Upper lobe of right lung (tissue), 1 donor: ENCODE measurements around the gene APH1B. TPM values are rescaled to one million over a fixed set of nuclear protein-coding genes. Genes with fewer than 3 reads are reported as not detected.

Experiments used
- ATAC-seq: fragments of 200-7000 bp; cut with Tn5 transposase; one replicate; pipeline ENCODE4 v1.9.1; 2020; ENCODE audit warnings: mild to moderate bottlenecking, moderate library complexity
- DNase-seq: peaks from one replicate; pipeline ENCODE4 v3.0.0-alpha.2; 2020
- H3K27ac ChIP-seq: fragments of 200-600 bp; one replicate; pipeline ENCODE4 v1.8.0; 2022
- H3K27me3 ChIP-seq: fragments of 200-600 bp; one replicate; pipeline ENCODE4 v1.8.0; 2022; ENCODE audit warnings: mild to moderate bottlenecking
- H3K36me3 ChIP-seq: fragments of 200-600 bp; one replicate; pipeline ENCODE4 v1.8.0; 2022
- H3K4me1 ChIP-seq: fragments of 200-600 bp; one replicate; pipeline ENCODE4 v1.8.0; 2022
- H3K4me3 ChIP-seq: fragments of 200-600 bp; one replicate; pipeline ENCODE4 v1.8.0; 2022; ENCODE audit warnings: mild to moderate bottlenecking
- H3K9me3 ChIP-seq: fragments of 200-600 bp; one replicate; pipeline ENCODE4 v1.8.0; 2022
- CTCF ChIP-seq: fragments of 200-600 bp; IDR thresholded peaks from one replicate; pipeline ENCODE4 v1.8.0; 2022; ENCODE audit warnings: antibody characterized with exemption
- intact Hi-C: fragments of 100-400 bp; cut with DNase I; formaldehyde crosslinking; loops from one replicate; pipeline ENCODE4 v1.11.0; 2022
- total RNA-seq: library from RNA; stranded (reverse); fragmentation: NEBNext Ultra II Directional; extraction: Animal tissue kit (Norgen Biotek cat#: 25700); gene quantifications from one replicate; pipeline ENCODE4 v1.2.1, GENCODE V29; 2021
- donor health status: DM: no; HTN: yes; CAD: no; lungs with severe emphysema.

APH1B gene
- total RNA-seq, 1 donor from 2014 or later = 20.0 TPM

- DNase-seq (no peak), ATAC-seq (peak; percentile 78)
- H3K36me3 ChIP-seq = peaks cover 41% of the 10 kb centered on the region
- peak; percentile 71 for TF ChIP-seq CTCF
- H3K27ac ChIP-seq = no peak overlapping the region
- H3K4me3 ChIP-seq = no peak overlapping the region
- no peaks in the 10 kb centered on the region for H3K9me3 ChIP-seq
- H3K4me1 ChIP-seq = peaks cover 14% of the 10 kb centered on the region
- no peaks in the 10 kb centered on the region for H3K27me3 ChIP-seq
- intact Hi-C loops = loop anchor here (5.0 kb wide), 1 partner anchor 113 kb away; no protein-coding TSS in a partner anchor
Measured at GRCh38 chr15:63288778-63289378, 11.5 kb downstream of the APH1B start.

DNA sequence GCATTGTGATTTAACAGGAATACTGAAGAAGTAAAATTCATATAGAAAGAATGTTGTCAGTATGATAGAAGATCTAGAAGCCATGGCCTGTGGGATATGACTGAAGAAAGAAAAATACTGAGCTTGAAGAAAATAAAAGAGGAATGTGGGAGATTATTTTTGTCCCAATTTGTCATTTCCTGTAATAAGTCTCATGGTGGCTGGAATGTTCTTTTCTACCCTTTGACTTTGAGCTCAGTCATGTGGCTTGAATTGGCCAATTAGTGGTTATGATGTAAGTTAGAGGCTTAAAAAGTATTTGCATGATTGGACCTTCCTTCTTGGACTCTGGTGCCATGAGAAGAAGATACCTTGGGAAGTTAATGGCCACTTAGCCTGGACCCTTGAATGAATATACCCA lies 14.1 kb downstream of the APH1B start:
- Histone ChIP-seq H3K4me1 (peaks cover 14% of the 10 kb centered on the region), H3K27me3 (no peaks in the 10 kb centered on the region), H3K4me3 (no peak overlapping the region), H3K36me3 (peaks cover 15% of the 10 kb centered on the region), H3K27ac (peak overlapping the region; percentile 59), H3K9me3 (no peaks in the 10 kb centered on the region)
- no peak for DNase-seq
- ATAC-seq = peak; percentile 56
- TF ChIP-seq CTCF = no peak
- intact Hi-C loops = no loop called here

GRCh38 chr15:63292241-63292640 lies 14.8 kb downstream of the APH1B start:
- no peak for ATAC-seq
- peaks cover 14% of the 10 kb centered on the region for H3K4me1 ChIP-seq
- H3K9me3 ChIP-seq = no peaks in the 10 kb centered on the region
- H3K27ac ChIP-seq = no peak overlapping the region
- intact Hi-C loops = no loop called here
- H3K27me3 ChIP-seq = no peaks in the 10 kb centered on the region
- H3K36me3 ChIP-seq = peaks cover 7% of the 10 kb centered on the region
- H3K4me3 ChIP-seq = no peak overlapping the region
- no peak for TF ChIP-seq CTCF
- no peak for DNase-seq

- TF ChIP-seq CTCF = no peak
- intact Hi-C loops = no loop called here
Measured at GRCh38 chr15:63292771-63293170, 15.4 kb downstream of the APH1B start.

DNA sequence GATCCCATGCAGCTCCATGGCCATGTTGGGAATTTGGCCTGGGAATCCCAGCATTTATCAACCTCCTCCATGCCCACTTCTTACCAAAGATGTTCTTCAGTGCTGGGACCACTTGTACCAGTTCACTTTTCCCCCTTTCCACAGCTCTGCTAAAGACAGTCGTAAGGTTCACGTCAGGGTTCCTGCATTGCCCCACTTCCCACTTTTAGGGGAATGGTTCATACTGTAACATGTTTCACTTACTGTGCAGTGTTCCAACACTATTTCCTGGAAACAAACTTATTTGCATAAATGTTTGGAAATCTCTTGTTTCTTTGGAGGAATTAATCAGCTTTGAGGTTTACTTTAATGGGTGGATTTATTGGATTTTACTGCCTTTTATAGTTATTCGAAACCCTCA lies 17.0 kb downstream of the APH1B start:
- Histone ChIP-seq H3K4me3 (no peak overlapping the region), H3K27ac (no peak overlapping the region), H3K27me3 (no peaks in the 10 kb centered on the region), H3K4me1 (peaks cover 14% of the 10 kb centered on the region), H3K36me3 (peaks cover 14% of the 10 kb centered on the region), H3K9me3 (no peaks in the 10 kb centered on the region)
- ATAC-seq (peak; percentile 80), DNase-seq (no peak)
- intact Hi-C loops = no loop called here
- TF ChIP-seq CTCF = no peak

More at GRCh38 chr15:63292771-63293170, 15.4 kb downstream of the APH1B start:
- ATAC-seq (peak; percentile 74), DNase-seq (no peak)
- Histone ChIP-seq H3K4me3 (no peak overlapping the region), H3K9me3 (no peaks in the 10 kb centered on the region), H3K4me1 (peaks cover 14% of the 10 kb centered on the region), H3K36me3 (peaks cover 9% of the 10 kb centered on the region), H3K27me3 (no peaks in the 10 kb centered on the region), H3K27ac (no peak overlapping the region)

DNA sequence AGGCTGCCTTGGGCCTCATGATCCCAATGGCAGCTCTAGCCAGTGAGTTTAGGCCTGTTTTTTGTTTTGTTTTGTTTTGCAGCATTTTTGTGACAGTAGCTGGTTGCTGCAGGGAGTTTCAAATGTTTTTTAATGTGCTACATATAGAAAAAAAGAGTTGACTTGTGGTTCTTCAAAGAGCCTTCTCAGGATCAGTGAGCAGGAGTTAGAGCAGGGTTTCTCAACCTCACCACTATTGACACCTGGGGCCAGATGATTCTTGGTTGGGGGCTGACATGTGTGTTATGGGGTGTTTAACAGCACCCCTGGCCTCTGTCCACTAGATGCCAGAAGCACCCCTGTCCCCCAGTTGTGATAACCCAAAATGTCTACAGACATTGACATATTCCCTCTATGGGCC lies 17.9 kb downstream of the APH1B start:
- H3K36me3 ChIP-seq = peaks cover 14% of the 10 kb centered on the region
- no peaks in the 10 kb centered on the region for H3K27me3 ChIP-seq
- no peak for TF ChIP-seq CTCF
- DNase-seq (no peak), ATAC-seq (no peak)
- no peaks in the 10 kb centered on the region for H3K9me3 ChIP-seq
- peaks cover 14% of the 10 kb centered on the region for H3K4me1 ChIP-seq
- no peak overlapping the region for H3K27ac ChIP-seq
- intact Hi-C loops = no loop called here
- H3K4me3 ChIP-seq = no peak overlapping the region
